ENCODE results near the gene MCHR1.

DNA sequence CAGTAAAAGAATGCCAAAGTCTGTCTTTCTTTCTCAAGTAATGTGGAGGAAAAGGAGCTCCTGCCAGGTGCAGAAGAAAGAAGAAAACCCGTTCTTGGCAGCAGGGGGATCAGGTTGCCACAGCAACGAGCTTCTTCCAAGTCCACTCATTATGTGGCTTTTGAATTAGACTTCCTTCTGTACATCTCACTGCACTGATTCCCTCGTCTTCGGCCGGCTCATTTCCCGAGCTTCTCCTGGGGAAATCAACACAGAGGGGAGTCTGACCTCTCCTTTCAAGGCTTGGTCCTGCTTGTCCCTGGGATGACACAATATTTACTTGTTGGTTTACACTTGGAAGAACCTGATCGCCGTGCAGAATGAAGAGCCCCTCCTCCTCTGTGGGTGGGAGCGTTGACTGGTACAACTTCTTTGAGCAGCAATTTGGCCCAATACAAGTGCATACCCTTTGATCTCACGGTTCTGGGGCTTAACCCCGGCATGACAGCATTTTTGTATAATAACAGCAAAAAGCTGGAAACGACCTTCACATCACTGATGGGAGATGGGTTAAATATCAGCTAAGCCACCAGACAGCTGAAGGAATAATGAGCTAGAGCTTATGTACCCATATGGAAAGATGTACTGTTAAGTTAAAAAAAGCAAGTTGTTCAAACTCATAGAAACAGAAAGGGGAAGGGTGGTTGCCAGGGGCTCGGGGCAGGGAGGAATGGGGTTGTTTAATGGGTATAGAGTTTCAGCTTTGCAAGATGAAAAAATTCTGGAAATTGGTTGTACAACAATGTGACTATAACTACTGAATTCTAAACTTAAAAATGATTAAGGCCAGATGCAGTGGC, 35.4 kb downstream of the MCHR1 start:
- TF ChIP-seq YY1 (IDR thresholded peaks at IDR 0.05; ENCODE audit: low read depth) (no peak), TCF12 (IDR thresholded peaks at IDR 0.05; ENCODE audit: low read depth) (no peak), RAD21 (IDR thresholded peaks at IDR 0.05; ENCODE audit: low read depth) (no peak), TAF1 (IDR thresholded peaks at IDR 0.05; ENCODE audit: low read depth) (no peak), EP300 (IDR thresholded peaks at IDR 0.05; ENCODE audit: borderline replicate concordance) (no peak)
- TF ChIP-seq, protein P1, sequence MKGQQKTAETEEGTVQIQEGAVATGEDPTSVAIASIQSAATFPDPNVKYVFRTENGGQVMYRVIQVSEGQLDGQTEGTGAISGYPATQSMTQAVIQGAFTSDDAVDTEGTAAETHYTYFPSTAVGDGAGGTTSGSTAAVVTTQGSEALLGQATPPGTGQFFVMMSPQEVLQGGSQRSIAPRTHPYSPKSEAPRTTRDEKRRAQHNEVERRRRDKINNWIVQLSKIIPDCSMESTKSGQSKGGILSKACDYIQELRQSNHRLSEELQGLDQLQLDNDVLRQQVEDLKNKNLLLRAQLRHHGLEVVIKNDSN (IDR thresholded peaks at IDR 0.05): no peak
- TF ChIP-seq, protein P2, sequence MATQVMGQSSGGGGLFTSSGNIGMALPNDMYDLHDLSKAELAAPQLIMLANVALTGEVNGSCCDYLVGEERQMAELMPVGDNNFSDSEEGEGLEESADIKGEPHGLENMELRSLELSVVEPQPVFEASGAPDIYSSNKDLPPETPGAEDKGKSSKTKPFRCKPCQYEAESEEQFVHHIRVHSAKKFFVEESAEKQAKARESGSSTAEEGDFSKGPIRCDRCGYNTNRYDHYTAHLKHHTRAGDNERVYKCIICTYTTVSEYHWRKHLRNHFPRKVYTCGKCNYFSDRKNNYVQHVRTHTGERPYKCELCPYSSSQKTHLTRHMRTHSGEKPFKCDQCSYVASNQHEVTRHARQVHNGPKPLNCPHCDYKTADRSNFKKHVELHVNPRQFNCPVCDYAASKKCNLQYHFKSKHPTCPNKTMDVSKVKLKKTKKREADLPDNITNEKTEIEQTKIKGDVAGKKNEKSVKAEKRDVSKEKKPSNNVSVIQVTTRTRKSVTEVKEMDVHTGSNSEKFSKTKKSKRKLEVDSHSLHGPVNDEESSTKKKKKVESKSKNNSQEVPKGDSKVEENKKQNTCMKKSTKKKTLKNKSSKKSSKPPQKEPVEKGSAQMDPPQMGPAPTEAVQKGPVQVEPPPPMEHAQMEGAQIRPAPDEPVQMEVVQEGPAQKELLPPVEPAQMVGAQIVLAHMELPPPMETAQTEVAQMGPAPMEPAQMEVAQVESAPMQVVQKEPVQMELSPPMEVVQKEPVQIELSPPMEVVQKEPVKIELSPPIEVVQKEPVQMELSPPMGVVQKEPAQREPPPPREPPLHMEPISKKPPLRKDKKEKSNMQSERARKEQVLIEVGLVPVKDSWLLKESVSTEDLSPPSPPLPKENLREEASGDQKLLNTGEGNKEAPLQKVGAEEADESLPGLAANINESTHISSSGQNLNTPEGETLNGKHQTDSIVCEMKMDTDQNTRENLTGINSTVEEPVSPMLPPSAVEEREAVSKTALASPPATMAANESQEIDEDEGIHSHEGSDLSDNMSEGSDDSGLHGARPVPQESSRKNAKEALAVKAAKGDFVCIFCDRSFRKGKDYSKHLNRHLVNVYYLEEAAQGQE (IDR thresholded peaks at IDR 0.05; ENCODE audit: low read depth): no peak
- TF ChIP-seq, protein P3, sequence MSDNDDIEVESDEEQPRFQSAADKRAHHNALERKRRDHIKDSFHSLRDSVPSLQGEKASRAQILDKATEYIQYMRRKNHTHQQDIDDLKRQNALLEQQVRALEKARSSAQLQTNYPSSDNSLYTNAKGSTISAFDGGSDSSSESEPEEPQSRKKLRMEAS (IDR thresholded peaks at IDR 0.05): no peak

Data from Ishikawa (cell line).